Liver (tissue), 9 donors: Measurements from ENCODE around the gene RAB4A. TPM values are rescaled to one million over a fixed set of nuclear protein-coding genes. Genes with fewer than 3 reads are reported as not detected.

Source experiments
- DNase-seq: peaks from one replicate; pipeline ENCODE4 v3.0.0-alpha.2; 2017; ENCODE audit warnings: low spot score
- H3K27ac ChIP-seq, 2 donors: one replicate each; pipeline ENCODE4 v1.7.0; 2013; ENCODE audit warnings: inconsistent platforms in 2 of 2, low read length in 2 of 2, control low read depth in 1 of 2, low read depth in 1 of 2, mild to moderate bottlenecking in 1 of 2
- H3K27me3 ChIP-seq, 4 donors: one replicate each; pipeline versions ENCODE4 v1.6.1 to v1.7.0; 2013; ENCODE audit warnings: low read length in 3 of 4, inconsistent platforms in 1 of 4, mild to moderate bottlenecking in 1 of 4, moderate library complexity in 1 of 4; ENCODE audit not compliant: control insufficient read depth in 4 of 4, insufficient read depth in 4 of 4
- H3K36me3 ChIP-seq, 4 donors: one replicate each; pipeline versions ENCODE4 v1.6.1 to v1.7.0; 2013; ENCODE audit warnings: low read length in 3 of 4, mild to moderate bottlenecking in 3 of 4, low read depth in 1 of 4, moderate library complexity in 1 of 4; ENCODE audit not compliant: control insufficient read depth in 4 of 4, insufficient read depth in 3 of 4
- H3K4me1 ChIP-seq, 4 donors: one replicate each; pipeline versions ENCODE4 v1.6.1 to v1.7.0; 2013; ENCODE audit warnings: low read length in 3 of 4, mild to moderate bottlenecking in 3 of 4, moderate library complexity in 1 of 4; ENCODE audit not compliant: control insufficient read depth in 4 of 4, insufficient read depth in 4 of 4
- H3K4me3 ChIP-seq, 3 donors: one replicate each; pipeline versions ENCODE4 v1.6.1 to v1.7.0; 2013; ENCODE audit warnings: low read length in 3 of 3, control low read depth in 1 of 3, low read depth in 1 of 3, mild to moderate bottlenecking in 1 of 3
- H3K9ac ChIP-seq, 2 donors: one replicate each; pipeline ENCODE4 v1.7.0; 2013; ENCODE audit warnings: low read length in 2 of 2, mild to moderate bottlenecking in 2 of 2, moderate library complexity in 2 of 2, control low read depth in 1 of 2, low read depth in 1 of 2
- H3K9me3 ChIP-seq, 4 donors: one replicate each; pipeline versions ENCODE4 v1.6.1 to v1.7.0; 2013; ENCODE audit warnings: low read length in 3 of 4; ENCODE audit not compliant: control insufficient read depth in 4 of 4
- CTCF ChIP-seq: fragments of 150-350 bp; IDR thresholded peaks from 2 replicates; pipeline ENCODE4 v1.5.1; 2017; ENCODE audit warnings: improper control_type of control experiment, low read depth, low read length; ENCODE audit not compliant: missing input control
- EGR1 ChIP-seq, 2 donors: IDR thresholded peaks; 2 replicates each; pipeline ENCODE4 v1.6.1; 2016 to 2018; ENCODE audit warnings: antibody characterized with exemption in 2 of 2, low read depth in 2 of 2
- FOXA1 ChIP-seq: IDR thresholded peaks from 2 replicates; pipeline ENCODE4 v1.6.1; 2016; ENCODE audit warnings: antibody characterized with exemption
- FOXA2 ChIP-seq: IDR thresholded peaks from 2 replicates; pipeline ENCODE4 v1.6.1; 2016; ENCODE audit warnings: antibody characterized with exemption
- HNF4A ChIP-seq, 2 donors: conservative IDR thresholded peaks; 2 replicates each; pipeline ENCODE4 v1.6.1; 2016; ENCODE audit warnings: antibody characterized with exemption in 2 of 2, mild to moderate bottlenecking in 2 of 2
- JUND ChIP-seq, 2 donors: IDR thresholded peaks; 2 replicates each; pipeline ENCODE4 v1.6.1; 2016; ENCODE audit warnings: antibody characterized with exemption in 2 of 2
- MAX ChIP-seq: IDR thresholded peaks from 2 replicates; pipeline ENCODE4 v1.6.1; 2016; ENCODE audit warnings: antibody characterized with exemption
- NR2F2 ChIP-seq: IDR thresholded peaks from 2 replicates; pipeline ENCODE4 v1.6.1; 2016; ENCODE audit warnings: antibody characterized with exemption
- RAD21 ChIP-seq, 2 donors: IDR thresholded peaks; 2 replicates each; pipeline ENCODE4 v1.6.1; 2016; ENCODE audit warnings: antibody characterized with exemption in 2 of 2, mild to moderate bottlenecking in 2 of 2
- REST ChIP-seq: IDR thresholded peaks from 2 replicates; pipeline ENCODE4 v1.6.1; 2016; ENCODE audit warnings: antibody characterized with exemption, mild to moderate bottlenecking
- RXRA ChIP-seq, 2 donors: IDR thresholded peaks; 2 replicates each; pipeline ENCODE4 v1.6.1; 2017 to 2018; ENCODE audit warnings: antibody characterized with exemption in 2 of 2, mild to moderate bottlenecking in 1 of 2
- SP1 ChIP-seq: IDR thresholded peaks from 2 replicates; pipeline ENCODE4 v1.6.1; 2018; ENCODE audit warnings: antibody characterized with exemption, mild to moderate bottlenecking
- TAF1 ChIP-seq: conservative IDR thresholded peaks from 2 replicates; pipeline ENCODE4 v1.6.1; 2016; ENCODE audit warnings: antibody characterized with exemption, mild to moderate bottlenecking
- YY1 ChIP-seq: IDR thresholded peaks from 2 replicates; pipeline ENCODE4 v1.6.1; 2016; ENCODE audit warnings: antibody characterized with exemption, mild to moderate bottlenecking
- ZBTB33 ChIP-seq: IDR thresholded peaks from 2 replicates; pipeline ENCODE4 v1.6.1; 2016; ENCODE audit warnings: antibody characterized with exemption
- WGBS: extraction: QIAGEN DNeasy Blood & Tissue Kit; methylation state at CpG from one replicate; pipeline ENCODE4 v1.1.7; 2013; 5-methylcytosine and 5-hydroxymethylcytosine counted together
- polyA plus RNA-seq, 2 donors: library from polyadenylated mRNA; stranded (reverse) in 1 of 2; unstranded in 1 of 2; fragments of 200-250 nt in 1 of 2; fragments of >200 nt in 1 of 2; fragmentation: Nextera tagmentation in 1 of 2; extraction: Ambion mirVana in 1 of 2; gene quantifications; one replicate each; pipeline versions ENCODE4 v1.2.1 to v1.2.3, GENCODE V29; 2013 to 2015
- total RNA-seq, 2 donors: library from RNA; depleted of rRNA; stranded (reverse); fragments of >200 nt; gene quantifications; one replicate each; pipeline ENCODE4 v1.2.3, GENCODE V29; 2014
- donor health status: healthy.
- donor health status: healthy.
- donor health status: healthy.
- donor health status: healthy.
- donor health status: healthy.

Gene RAB4A
- total and polyA plus RNA-seq, 4 donors: 16.5 to 51.9 (median 29.5) TPM

- Histone ChIP-seq H3K4me3 (no peak overlapping the region), H3K9ac (no peak overlapping the region), H3K9me3 (no peaks in the 10 kb centered on the region), H3K36me3 (no peaks in the 10 kb centered on the region), H3K4me1 (peaks cover 3 to 38% (median 24%) of the 10 kb centered on the region in 4 donors), H3K27ac (no peak overlapping the region), H3K27me3 (no peaks in the 10 kb centered on the region)
- 88% methylated on average over 2 of the region's 2 CpGs for WGBS
- no peak for TF ChIP-seq HNF4A (conservative IDR thresholded peaks at IDR 0.05)
- no peak for DNase-seq
Measured at GRCh38 chr1:229228522-229228921, 42.4 kb upstream of the RAB4A start.

GRCh38 chr1:229229137-229229720, 41.7 kb upstream of the RAB4A start:
- TF ChIP-seq NR2F2: no peak
- no peak for TF ChIP-seq HNF4A (conservative IDR thresholded peaks at IDR 0.05)
- TF ChIP-seq ZBTB33: no peak
- no peak for TF ChIP-seq FOXA2
- no peak for TF ChIP-seq REST
- TF ChIP-seq SP1: no peak
- TF ChIP-seq CTCF: no peak
- no peak for TF ChIP-seq RXRA (IDR thresholded peaks at IDR 0.05)
- no peak for TF ChIP-seq FOXA1
- TF ChIP-seq TAF1: no peak
- TF ChIP-seq MAX: no peak
- TF ChIP-seq JUND (IDR thresholded peaks at IDR 0.05): no peak
- no peak for TF ChIP-seq RAD21 (IDR thresholded peaks at IDR 0.05)
- TF ChIP-seq EGR1 (IDR thresholded peaks at IDR 0.05; ENCODE audit: low read depth in 2 of 2): no peak
- no peak for TF ChIP-seq YY1
- WGBS: 22% methylated on average over 7 of the region's 7 CpGs
- Histone ChIP-seq H3K4me1 (peaks cover 3 to 35% (median 22%) of the 10 kb centered on the region in 4 donors), H3K9me3 (no peaks in the 10 kb centered on the region), H3K9ac (peak overlapping the region; percentile 47 to 89), H3K27ac (peak overlapping the region; percentile 76 to 78), H3K27me3 (no peaks in the 10 kb centered on the region), H3K4me3 (no peak overlapping the region), H3K36me3 (no peaks in the 10 kb centered on the region)
- DNase-seq: no peak
